Measurements from ENCODE around the gene NAGS. TPM values are rescaled to one million over a fixed set of nuclear protein-coding genes. Genes with fewer than 3 reads are reported as not detected.

The NAGS gene
- total RNA-seq, 1 donor from 2014 or later = 0.91 TPM

DNA sequence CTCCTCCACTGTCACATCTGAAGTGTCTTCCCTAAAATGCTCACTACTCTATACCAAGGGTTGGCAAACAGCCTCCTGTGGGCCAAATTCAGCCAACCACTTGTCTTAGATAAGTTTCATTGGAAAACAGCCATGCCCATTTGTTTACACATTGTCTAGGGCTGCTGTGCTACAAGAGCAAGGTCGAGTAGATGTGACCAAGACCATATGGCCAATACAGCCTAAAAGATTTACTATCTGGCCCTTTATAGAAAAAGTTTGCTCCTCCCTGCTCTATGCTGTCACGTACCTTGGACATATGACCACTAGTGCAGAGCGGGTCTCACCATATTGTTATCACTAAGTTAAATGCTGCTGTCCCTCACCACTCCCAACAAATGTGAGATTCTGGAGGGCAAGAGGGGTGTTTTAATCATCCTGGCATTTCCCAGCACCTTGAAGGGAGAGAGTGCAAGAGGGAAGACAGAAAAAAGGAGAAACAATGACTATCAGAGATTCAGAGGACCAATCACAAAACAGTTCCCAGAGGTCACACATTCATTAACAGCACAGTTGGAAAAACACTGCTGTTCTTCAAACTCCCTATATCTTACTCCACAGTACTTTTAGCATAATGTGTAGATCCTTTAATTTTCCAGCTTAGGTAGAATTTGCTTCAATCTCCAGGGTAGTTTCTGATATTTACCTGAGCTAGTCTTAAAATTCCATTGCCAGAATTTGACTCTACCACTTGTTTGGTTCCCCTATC lies 48.9 kb downstream of the NAGS start:
- DNase-seq = no peak
- H3K4me3 Mint-ChIP-seq = no peak overlapping the region
- no peaks in the 10 kb centered on the region for H3K27me3 Mint-ChIP-seq
- no peak overlapping the region for H3K27ac Mint-ChIP-seq
- peaks cover 53% of the 10 kb centered on the region for H3K36me3 Mint-ChIP-seq (ENCODE audit: low read depth)
- H3K4me1 Mint-ChIP-seq = peaks cover 5% of the 10 kb centered on the region
- intact Hi-C loops (cut with micrococcal nuclease) = no loop called here
- H3K9me3 Mint-ChIP-seq = no peaks in the 10 kb centered on the region

Other genes starting within 250 kb of the NAGS start
- not detected in 2 replicates for gene SOST, start 245.8 kb upstream of the NAGS start, total RNA-seq
- 16.5 and 18.3 TPM in 2 replicates for gene DUSP3, start 225.6 kb upstream of the NAGS start, total RNA-seq
- gene CFAP97D1, start 224.2 kb upstream of the NAGS start, total RNA-seq = not detected in 2 replicates
- gene MPP3, start 171.5 kb upstream of the NAGS start, total RNA-seq = 0.63 TPM in 1 of 2 replicates, not detected in the other
- not detected in 2 replicates for gene CD300LG, start 157.4 kb upstream of the NAGS start, total RNA-seq
- 0.83 and 1.3 TPM in 2 replicates for gene MPP2, start 97.1 kb upstream of the NAGS start, total RNA-seq
- not detected in 2 replicates for gene PPY, start 62.1 kb upstream of the NAGS start, total RNA-seq
- gene PYY, start 50.7 kb upstream of the NAGS start, total RNA-seq = 0.26 TPM in 1 of 2 replicates, not detected in the other
- 27.5 and 32.8 TPM in 2 replicates for gene TMEM101, start 10.3 kb downstream of the NAGS start, total RNA-seq
- 101 and 107 TPM in 2 replicates for gene LSM12, start 62.0 kb downstream of the NAGS start, total RNA-seq
- gene G6PC3, start 66.1 kb downstream of the NAGS start, total RNA-seq = 33.3 and 34.1 TPM in 2 replicates
- 16.1 and 17.7 TPM in 2 replicates for gene HDAC5, start 119.0 kb downstream of the NAGS start, total RNA-seq
- gene HROB, start 137.3 kb downstream of the NAGS start, total RNA-seq = 23.8 and 24.5 TPM in 2 replicates
- gene ASB16, start 166.1 kb downstream of the NAGS start, total RNA-seq = 0.09 and 0.78 TPM in 2 replicates
- 16.1 and 19.0 TPM in 2 replicates for gene TMUB2, start 182.3 kb downstream of the NAGS start, total RNA-seq
- 105 and 118 TPM in 2 replicates for gene ATXN7L3, start 195.3 kb downstream of the NAGS start, total RNA-seq
- gene UBTF, start 215.1 kb downstream of the NAGS start, total RNA-seq = 193 and 195 TPM in 2 replicates

All from activated CD4-positive, alpha-beta T cell treated with anti-CD3 and anti-CD28 coated beads, Interleukin-2, amount 10 ng/mL, durations not matched to agents 24 days and 14 days (primary cell).